Measurements from ENCODE around the gene ADNP.

GRCh38 chr20:50928469-50928868 lies 2.8 kb downstream of the ADNP start:
- TF ChIP-seq POLR2A (IDR thresholded peaks at IDR 0.05) (no peak), CTCF (IDR thresholded peaks at IDR 0.05) (peak in 1 of 6 experiments; percentile 28)

Measured in esophagus squamous epithelium (tissue), 4 donors.